ENCODE results near the gene SDK2.

- TF ChIP-seq CTCF (IDR thresholded peaks at IDR 0.05; ENCODE audit: low read length) (no peak), EZH2 (optimal IDR thresholded peaks at IDR 0.05; ENCODE audit: low read depth, low read length) (no peak), EZH2phosphoT487 (IDR thresholded peaks at IDR 0.05; ENCODE audit: low read length) (no peak)
Observed at GRCh38 chr17:73500414-73500999, 143.7 kb downstream of the SDK2 start.

Measured in MM.1S (cell line).